ENCODE measurements around the gene TEX38. TPM values are rescaled to one million over a fixed set of nuclear protein-coding genes. Genes with fewer than 3 reads are reported as not detected.

Gene TEX38
- total RNA-seq, 1 donor from 2014 or later, result not detected

DNA sequence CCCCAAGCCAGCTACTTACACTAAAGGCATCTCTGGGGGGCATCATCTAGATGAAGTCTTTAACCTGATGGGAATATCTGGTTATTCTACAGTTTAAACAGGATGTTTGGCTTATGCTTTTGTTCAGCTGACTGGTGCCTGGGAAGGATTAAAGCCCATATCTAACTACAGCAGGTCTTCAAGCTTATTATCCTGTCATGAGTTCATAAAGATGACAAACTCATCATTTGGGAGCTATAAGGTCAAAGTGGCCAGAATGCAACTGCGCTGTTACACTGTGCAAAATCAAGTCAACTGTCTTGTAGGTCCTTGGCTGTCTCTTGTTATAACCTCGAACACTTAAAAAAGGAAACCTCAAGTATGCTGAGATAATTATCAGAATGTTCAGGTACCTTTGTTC is 36.4 kb upstream of the TEX38 start:
- Mint-ChIP-seq H3K27me3 (no peaks in the 10 kb centered on the region), H3K4me3 (no peak overlapping the region), H3K4me1 (no peaks in the 10 kb centered on the region), H3K27ac (no peak overlapping the region), H3K36me3 (ENCODE audit: low read depth) (peaks cover 54% of the 10 kb centered on the region), H3K9me3 (no peaks in the 10 kb centered on the region)
- no peak for TF ChIP-seq CTCF (IDR thresholded peaks at IDR 0.05)
- POLR2A ChIA-PET, result no interaction called here
- no peak for ATAC-seq (ENCODE audit: low read depth)
- CTCF ChIA-PET, result no interaction called here
- intact Hi-C loops (cut with micrococcal nuclease), result no loop called here
- no peak for DNase-seq

DNA sequence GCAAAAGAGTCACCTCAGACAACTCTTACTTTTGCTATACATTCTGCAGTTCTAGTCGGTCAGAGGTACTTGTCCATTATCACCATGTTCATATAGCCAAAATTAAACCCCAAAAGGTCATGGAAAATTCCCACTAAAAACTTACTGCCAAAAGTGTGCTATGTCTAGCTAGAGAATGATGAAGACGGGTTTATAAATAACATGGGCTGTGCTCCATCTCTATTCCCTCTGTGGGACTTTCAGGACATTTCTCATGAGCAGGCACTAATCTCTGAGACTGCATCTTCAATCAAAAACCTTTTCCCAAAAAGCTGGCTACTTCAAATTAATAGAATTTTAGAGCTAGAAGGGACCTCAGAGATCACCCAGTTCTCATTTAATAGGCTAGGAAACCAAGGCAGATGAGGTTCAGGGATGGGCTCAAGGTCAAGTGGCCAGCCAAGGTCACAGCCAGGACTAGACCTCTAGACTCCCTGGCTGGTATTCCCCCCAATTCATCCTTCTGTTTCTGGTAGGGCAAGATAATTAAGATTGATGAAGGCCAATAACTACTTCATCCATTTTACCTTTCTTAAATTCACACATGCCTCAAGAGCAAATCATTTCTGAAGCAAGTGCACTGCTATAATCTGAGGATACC is 34.1 kb upstream of the TEX38 start:
- CTCF ChIA-PET, result no interaction called here
- TF ChIP-seq CTCF (IDR thresholded peaks at IDR 0.05), result no peak
- POLR2A ChIA-PET, result no interaction called here
- H3K4me3 Mint-ChIP-seq, result no peak overlapping the region
- ATAC-seq (ENCODE audit: low read depth) (no peak), DNase-seq (no peak)
- peaks cover 55% of the 10 kb centered on the region for H3K36me3 Mint-ChIP-seq (ENCODE audit: low read depth)
- intact Hi-C loops (cut with micrococcal nuclease), result no loop called here
- no peaks in the 10 kb centered on the region for H3K27me3 Mint-ChIP-seq
- H3K27ac Mint-ChIP-seq, result no peak overlapping the region
- no peaks in the 10 kb centered on the region for H3K9me3 Mint-ChIP-seq
- no peaks in the 10 kb centered on the region for H3K4me1 Mint-ChIP-seq

GRCh38 chr1:46638921-46639320 is 32.7 kb upstream of the TEX38 start:
- intact Hi-C loops (cut with micrococcal nuclease), result no loop called here
- H3K27me3 Mint-ChIP-seq, result no peaks in the 10 kb centered on the region
- ATAC-seq (ENCODE audit: low read depth) (no peak), DNase-seq (no peak)
- no peak for TF ChIP-seq CTCF (IDR thresholded peaks at IDR 0.05)
- H3K9me3 Mint-ChIP-seq, result no peaks in the 10 kb centered on the region
- ChIA-PET POLR2A (no interaction called here), CTCF (no interaction called here)
- no peaks in the 10 kb centered on the region for H3K4me1 Mint-ChIP-seq
- H3K36me3 Mint-ChIP-seq (ENCODE audit: low read depth), result peaks cover 55% of the 10 kb centered on the region
- H3K4me3 Mint-ChIP-seq, result no peak overlapping the region
- no peak overlapping the region for H3K27ac Mint-ChIP-seq

DNA sequence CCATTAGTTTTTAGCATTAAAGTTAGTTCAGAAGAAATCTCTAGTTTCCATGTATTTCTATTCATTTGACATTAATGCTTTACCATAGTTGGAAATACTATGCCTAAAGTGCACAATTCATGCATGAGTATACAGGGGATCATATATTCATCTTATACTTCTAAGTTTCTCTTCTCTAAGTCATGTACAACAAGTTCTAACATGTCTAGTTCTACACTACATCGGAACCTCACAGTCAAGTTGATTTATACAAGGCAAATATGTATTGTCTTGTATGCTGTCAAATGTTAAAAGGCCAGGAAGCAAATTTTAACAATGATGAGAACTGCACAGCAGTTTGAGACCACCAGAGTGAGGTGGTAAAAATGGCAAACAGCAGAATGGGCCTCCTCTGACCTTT is 32.1 kb upstream of the TEX38 start:
- TF ChIP-seq CTCF (IDR thresholded peaks at IDR 0.05), result no peak
- CTCF ChIA-PET, result no interaction called here

GRCh38 chr1:46642115-46642680 is 29.5 kb upstream of the TEX38 start:
- intact Hi-C loops (cut with micrococcal nuclease), result no loop called here
- CTCF ChIA-PET, result no interaction called here
- ATAC-seq (ENCODE audit: low read depth) (no peak), DNase-seq (no peak)
- H3K9me3 Mint-ChIP-seq, result no peaks in the 10 kb centered on the region
- no peak overlapping the region for H3K4me3 Mint-ChIP-seq
- H3K36me3 Mint-ChIP-seq (ENCODE audit: low read depth), result peaks cover 32% of the 10 kb centered on the region
- no peaks in the 10 kb centered on the region for H3K4me1 Mint-ChIP-seq
- H3K27ac Mint-ChIP-seq, result no peak overlapping the region
- POLR2A ChIA-PET, result no interaction called here
- no peaks in the 10 kb centered on the region for H3K27me3 Mint-ChIP-seq
- no peak for TF ChIP-seq CTCF (IDR thresholded peaks at IDR 0.05)

More for the DNA sequence above, 32.1 kb upstream of the TEX38 start:
- intact Hi-C loops (cut with micrococcal nuclease), result no loop called here
- POLR2A ChIA-PET, result no interaction called here
- H3K27ac Mint-ChIP-seq, result no peak overlapping the region
- H3K36me3 Mint-ChIP-seq (ENCODE audit: low read depth), result peaks cover 48% of the 10 kb centered on the region
- ATAC-seq (ENCODE audit: low read depth) (no peak), DNase-seq (no peak)
- no peaks in the 10 kb centered on the region for H3K4me1 Mint-ChIP-seq
- no peaks in the 10 kb centered on the region for H3K9me3 Mint-ChIP-seq
- no peak overlapping the region for H3K4me3 Mint-ChIP-seq
- no peaks in the 10 kb centered on the region for H3K27me3 Mint-ChIP-seq

All from activated B cell treated with CpG ODN at 0.5 μM for 24 hours (primary cell).